Fibroblast of skin of abdomen (primary cell): ENCODE results near the gene RGL1.

Experiments used
- DNase-seq: peaks from one replicate; pipeline ENCODE4 v3.0.0-alpha.2; 2013

RGL1 gene

GRCh38 chr1:183891158-183891856 is 86.4 kb downstream of the RGL1 start:
- no peak for DNase-seq

GRCh38 chr1:183892351-183892793 is 87.5 kb downstream of the RGL1 start:
- DNase-seq: no peak

GRCh38 chr1:183893561-183894289 is 88.8 kb downstream of the RGL1 start:
- no peak for DNase-seq

GRCh38 chr1:183894290-183894565 is 89.3 kb downstream of the RGL1 start:
- DNase-seq: no peak

GRCh38 chr1:183896466-183897048 is 91.6 kb downstream of the RGL1 start:
- peak; percentile 41 for DNase-seq

- DNase-seq: no peak
These were observed 93.1 kb downstream of the RGL1 start for GRCh38 chr1:183898001-183898396.

GRCh38 chr1:183898610-183899009 is 93.7 kb downstream of the RGL1 start:
- DNase-seq: no peak

GRCh38 chr1:183901748-183902330 is 96.9 kb downstream of the RGL1 start:
- DNase-seq: no peak

GRCh38 chr1:183903101-183903500 is 98.2 kb downstream of the RGL1 start:
- no peak for DNase-seq

GRCh38 chr1:183905508-183906113 is 100.7 kb downstream of the RGL1 start:
- no peak for DNase-seq

GRCh38 chr1:183907070-183907469 is 102.2 kb downstream of the RGL1 start:
- DNase-seq: no peak

GRCh38 chr1:183908079-183908478 is 103.2 kb downstream of the RGL1 start:
- DNase-seq: no peak

- DNase-seq: no peak
These were observed 104.8 kb downstream of the RGL1 start for GRCh38 chr1:183909672-183910071.

GRCh38 chr1:183910845-183911244 is 105.9 kb downstream of the RGL1 start:
- DNase-seq: no peak

- DNase-seq: no peak
These were observed 106.4 kb downstream of the RGL1 start for GRCh38 chr1:183911285-183911684.

GRCh38 chr1:183912265-183912886 is 107.5 kb downstream of the RGL1 start:
- no peak for DNase-seq

- peak; percentile 66 for DNase-seq
These were observed 108.7 kb downstream of the RGL1 start for GRCh38 chr1:183913567-183913993.

- no peak for DNase-seq
These were observed 109.4 kb downstream of the RGL1 start for GRCh38 chr1:183914276-183914675.

GRCh38 chr1:183914891-183915290 is 110.0 kb downstream of the RGL1 start:
- no peak for DNase-seq

- peak; percentile 97 for DNase-seq
These were observed 110.9 kb downstream of the RGL1 start for GRCh38 chr1:183915625-183916510.

GRCh38 chr1:183916574-183916973 is 111.7 kb downstream of the RGL1 start:
- DNase-seq: no peak

GRCh38 chr1:183918589-183918988 is 113.7 kb downstream of the RGL1 start:
- no peak for DNase-seq
